Measurements from ENCODE around the gene ANK3.

GRCh38 chr10:60367901-60368300 lies 21.8 kb downstream of the ANK3 start:
- TF ChIP-seq, protein P1, sequence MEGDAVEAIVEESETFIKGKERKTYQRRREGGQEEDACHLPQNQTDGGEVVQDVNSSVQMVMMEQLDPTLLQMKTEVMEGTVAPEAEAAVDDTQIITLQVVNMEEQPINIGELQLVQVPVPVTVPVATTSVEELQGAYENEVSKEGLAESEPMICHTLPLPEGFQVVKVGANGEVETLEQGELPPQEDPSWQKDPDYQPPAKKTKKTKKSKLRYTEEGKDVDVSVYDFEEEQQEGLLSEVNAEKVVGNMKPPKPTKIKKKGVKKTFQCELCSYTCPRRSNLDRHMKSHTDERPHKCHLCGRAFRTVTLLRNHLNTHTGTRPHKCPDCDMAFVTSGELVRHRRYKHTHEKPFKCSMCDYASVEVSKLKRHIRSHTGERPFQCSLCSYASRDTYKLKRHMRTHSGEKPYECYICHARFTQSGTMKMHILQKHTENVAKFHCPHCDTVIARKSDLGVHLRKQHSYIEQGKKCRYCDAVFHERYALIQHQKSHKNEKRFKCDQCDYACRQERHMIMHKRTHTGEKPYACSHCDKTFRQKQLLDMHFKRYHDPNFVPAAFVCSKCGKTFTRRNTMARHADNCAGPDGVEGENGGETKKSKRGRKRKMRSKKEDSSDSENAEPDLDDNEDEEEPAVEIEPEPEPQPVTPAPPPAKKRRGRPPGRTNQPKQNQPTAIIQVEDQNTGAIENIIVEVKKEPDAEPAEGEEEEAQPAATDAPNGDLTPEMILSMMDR (IDR thresholded peaks at IDR 0.05; ENCODE audit: low read depth, low read length) = no peak
- no peak for TF ChIP-seq POLR2A (IDR thresholded peaks at IDR 0.05; ENCODE audit: extremely low read depth, insufficient read length)
- TF ChIP-seq, protein P2, sequence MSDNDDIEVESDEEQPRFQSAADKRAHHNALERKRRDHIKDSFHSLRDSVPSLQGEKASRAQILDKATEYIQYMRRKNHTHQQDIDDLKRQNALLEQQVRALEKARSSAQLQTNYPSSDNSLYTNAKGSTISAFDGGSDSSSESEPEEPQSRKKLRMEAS (IDR thresholded peaks at IDR 0.05; ENCODE audit: low read depth, low read length) = no peak
- TF ChIP-seq MYC (IDR thresholded peaks at IDR 0.05; ENCODE audit: low read depth, low read length) = no peak
